HT-29 (cell line): Measurements from ENCODE around the gene NPPB. TPM values are rescaled to one million over a fixed set of nuclear protein-coding genes. Genes with fewer than 3 reads are reported as not detected.

ENCODE experiments used
- DNase-seq: peaks from one replicate; pipeline ENCODE4 v3.0.0-alpha.2; 2015; ENCODE audit warnings: low spot score
- small RNA-seq: library from RNA; depleted of rRNA; stranded (forward); fragments of <200 nt; gene quantifications from one replicate; pipeline ENCODE3, GENCODE V24; 2014
- total RNA-seq: library from RNA; depleted of rRNA; stranded (reverse); fragments of >200 nt; shearing (Covaris generic); gene quantifications from 2 replicates; pipeline ENCODE4 v1.2.3, GENCODE V29; 2014; rRNA removed

NPPB gene
- total RNA-seq, 1 experiment from 2014 or later, result not detected

- no peak for DNase-seq
Measured at GRCh38 chr1:11835441-11836225, 23.1 kb downstream of the NPPB start.

- DNase-seq, result no peak
Measured at GRCh38 chr1:11833900-11834299, 24.8 kb downstream of the NPPB start.

DNA sequence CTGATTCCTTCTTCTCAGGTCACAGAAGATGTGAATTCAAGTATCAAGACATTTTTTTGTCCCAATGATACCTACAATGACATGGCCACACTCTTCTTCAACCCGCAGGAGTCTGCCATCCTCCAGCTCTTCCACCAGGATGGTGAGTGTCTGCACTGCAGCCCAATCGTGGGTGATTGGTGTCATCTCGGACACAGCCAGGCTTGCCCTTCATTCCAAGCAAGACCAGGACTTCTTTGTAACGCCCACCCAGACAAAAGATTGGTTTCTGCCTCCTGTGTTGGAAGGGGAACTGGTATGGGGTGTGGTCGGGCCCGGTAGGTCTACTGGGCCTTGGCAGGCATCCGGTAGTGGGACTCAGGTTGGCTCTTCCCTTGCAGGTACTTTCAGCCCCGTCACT is 25.2 kb downstream of the NPPB start:
- DNase-seq, result no peak

GRCh38 chr1:11831945-11832725 is 26.6 kb downstream of the NPPB start:
- no peak for DNase-seq

- DNase-seq, result no peak
Measured at GRCh38 chr1:11828511-11828910, 30.2 kb downstream of the NPPB start.

DNA sequence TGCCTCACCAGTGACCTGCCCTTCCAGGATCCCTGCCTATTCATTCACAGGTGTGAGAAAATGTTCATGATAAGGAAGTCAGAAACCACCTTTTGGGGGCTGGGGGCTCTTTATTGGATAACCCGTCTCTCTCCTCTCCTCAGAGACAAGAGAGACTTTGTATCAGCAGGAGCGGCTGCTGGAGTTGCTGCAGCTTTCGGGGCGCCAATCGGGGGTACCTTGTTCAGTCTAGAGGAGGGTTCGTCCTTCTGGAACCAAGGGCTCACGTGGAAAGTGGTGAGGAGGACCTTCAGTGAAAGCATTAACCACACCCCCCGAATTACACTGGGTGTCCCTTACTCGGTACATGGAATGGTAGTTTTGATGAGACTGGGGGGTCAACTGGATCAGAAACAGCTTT is 31.8 kb downstream of the NPPB start:
- no peak for DNase-seq

GRCh38 chr1:11825131-11825530 is 33.6 kb downstream of the NPPB start:
- no peak for DNase-seq

DNA sequence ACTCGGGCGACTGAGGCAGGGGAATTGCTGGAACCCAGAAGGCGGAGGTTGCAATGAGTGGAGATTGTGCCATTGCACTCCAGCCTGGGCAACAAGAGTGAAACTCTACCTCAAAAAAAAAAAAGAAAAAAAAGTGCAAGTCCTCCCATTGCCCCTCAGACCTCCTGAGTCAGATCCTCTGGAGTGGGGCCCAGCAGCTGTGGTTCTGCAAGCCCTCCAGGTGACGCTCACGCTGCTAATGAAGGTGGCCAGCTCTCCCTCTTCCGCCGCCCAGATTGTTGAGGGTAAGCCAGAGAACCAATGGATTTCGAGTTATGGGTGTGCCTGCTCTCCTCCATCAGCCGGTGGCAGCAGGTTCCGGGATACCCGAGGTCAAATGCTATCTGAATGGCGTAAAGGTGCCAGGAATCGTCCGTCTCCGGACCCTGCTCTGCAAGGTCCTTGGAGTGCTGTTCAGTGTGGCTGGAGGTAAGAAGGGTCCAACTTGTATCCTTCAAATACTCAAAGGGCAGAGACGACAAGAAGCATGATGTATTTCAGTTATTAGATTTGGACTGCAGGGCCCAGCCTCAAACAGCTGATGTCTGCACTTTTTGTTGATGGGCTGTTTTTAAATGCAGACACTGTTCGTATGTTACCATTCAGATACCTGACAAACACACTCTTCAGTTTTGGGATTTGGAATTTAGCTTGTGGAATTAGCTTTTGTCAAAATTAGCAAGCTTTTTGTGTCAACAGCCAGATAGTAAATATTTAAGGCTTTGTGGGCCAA is 35.2 kb downstream of the NPPB start:
- DNase-seq, result no peak

GRCh38 chr1:11822091-11822490 is 36.7 kb downstream of the NPPB start:
- DNase-seq, result no peak

DNA sequence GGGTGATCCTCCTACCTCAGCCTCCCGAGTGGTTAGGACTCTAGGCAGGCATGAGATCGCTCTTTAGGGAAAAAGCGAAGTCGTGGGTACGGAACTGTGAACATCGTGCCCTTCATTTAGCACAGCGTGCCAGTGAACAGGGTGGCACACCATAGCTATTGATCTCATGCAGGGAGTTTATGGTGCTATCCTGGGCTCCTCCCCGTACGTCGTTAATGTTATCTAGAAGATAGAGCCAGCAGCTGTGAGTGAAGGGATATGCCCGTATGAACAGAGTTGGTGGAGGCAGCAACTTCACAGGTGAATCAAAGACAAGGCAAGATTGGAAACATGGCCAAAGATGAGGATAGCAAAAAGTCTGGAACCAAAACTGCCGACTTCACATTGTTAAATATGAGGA is 41.6 kb downstream of the NPPB start:
- DNase-seq, result no peak

GRCh38 chr1:11813021-11813420 is 45.7 kb downstream of the NPPB start:
- no peak for DNase-seq

Small RNAs within 50 kb of the gene (small RNA-seq; reads per million reads assigned to genes)
- gene RF02156 (not detected), gene RF02157 (not detected), gene RF02158 (not detected)

Other genes starting within 250 kb of the NPPB start
- gene FBXO2, start 204.5 kb downstream of the NPPB start, total RNA-seq, result not detected in 2 replicates
- gene FBXO44, start 204.1 kb downstream of the NPPB start, total RNA-seq, result 0.26 and 0.33 TPM in 2 replicates
- not detected in 2 replicates for gene FBXO6, start 194.7 kb downstream of the NPPB start, total RNA-seq
- 74.0 and 80.2 TPM in 2 replicates for gene MAD2L2, start 177.8 kb downstream of the NPPB start, total RNA-seq
- not detected in 2 replicates for gene DRAXIN, start 167.2 kb downstream of the NPPB start, total RNA-seq
- gene AGTRAP, start 122.8 kb downstream of the NPPB start, total RNA-seq, result 52.8 and 54.7 TPM in 2 replicates
- gene C1orf167, start 96.8 kb downstream of the NPPB start, total RNA-seq, result not detected in 2 replicates
- gene MTHFR, start 53.0 kb downstream of the NPPB start, total RNA-seq, result 25.3 and 32.2 TPM in 2 replicates
- 9.7 TPM in 2 replicates for gene CLCN6, start 52.8 kb downstream of the NPPB start, total RNA-seq
- gene NPPA, start 11.2 kb downstream of the NPPB start, total RNA-seq, result not detected in 2 replicates
- 129 and 132 TPM in 2 replicates for gene KIAA2013, start 67.5 kb upstream of the NPPB start, total RNA-seq
- gene PLOD1, start 75.8 kb upstream of the NPPB start, total RNA-seq, result 30.3 and 45.6 TPM in 2 replicates
- 58.3 and 59.9 TPM in 2 replicates for gene MFN2, start 121.5 kb upstream of the NPPB start, total RNA-seq
- gene MIIP, start 160.6 kb upstream of the NPPB start, total RNA-seq, result 87.4 and 88.0 TPM in 2 replicates
- 0.10 TPM in 1 of 2 replicates, not detected in the other for gene TNFRSF8, start 204.4 kb upstream of the NPPB start, total RNA-seq